DMS53 treated with DMSO at 0.1 percent for 48 hours (cell line): Measurements from ENCODE around the gene VWA8.
"Not testable (repeated sequence)": the region's sequence is repeated elsewhere in the genome, so short reads cannot be mapped to it uniquely, and the experiment has no call there.

ENCODE experiments used
- DNase-seq: peaks from one replicate; lab custom pipeline; 2025; ENCODE audit not compliant: unreplicated experiment; lab: John Stamatoyannopoulos, UW

The VWA8 gene

DNA sequence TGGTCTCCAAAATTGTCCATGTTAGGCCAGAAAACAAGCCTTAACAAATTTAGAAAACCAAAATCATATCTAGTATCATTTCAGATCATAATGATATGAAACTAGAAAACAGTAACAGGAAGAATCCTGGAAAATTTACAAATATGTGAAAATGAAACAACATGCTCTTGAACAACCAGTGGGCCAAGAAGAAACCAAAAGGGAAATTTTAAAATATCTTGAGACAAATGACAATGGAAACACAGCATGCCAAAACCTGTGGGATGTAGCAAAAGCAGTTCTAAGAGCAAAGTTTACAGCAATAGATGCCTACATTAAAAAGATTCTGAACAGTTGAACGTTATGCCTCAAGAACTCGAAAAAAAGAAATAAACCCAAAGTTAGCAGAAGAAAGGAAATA, 32.6 kb downstream of the VWA8 start:
- no peak for DNase-seq

DNA sequence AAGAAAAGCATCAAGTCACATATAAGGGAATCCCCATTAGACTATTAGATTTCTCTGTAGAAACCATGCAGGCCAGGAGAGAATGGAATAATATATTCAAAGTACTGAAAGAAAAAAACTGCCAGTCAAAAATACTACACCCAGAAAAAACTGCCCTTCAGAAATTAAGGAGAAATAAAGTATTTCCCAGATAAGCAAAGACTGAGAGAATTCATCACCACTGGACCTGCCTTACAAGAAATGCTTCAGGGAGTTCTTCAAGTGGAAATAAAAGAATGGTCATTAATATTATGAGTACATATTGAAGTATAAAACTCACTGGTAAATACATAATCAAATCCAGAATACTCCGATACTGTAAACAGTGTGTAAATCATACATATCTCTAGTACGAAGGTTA, 35.9 kb downstream of the VWA8 start:
- DNase-seq, result no peak

DNA sequence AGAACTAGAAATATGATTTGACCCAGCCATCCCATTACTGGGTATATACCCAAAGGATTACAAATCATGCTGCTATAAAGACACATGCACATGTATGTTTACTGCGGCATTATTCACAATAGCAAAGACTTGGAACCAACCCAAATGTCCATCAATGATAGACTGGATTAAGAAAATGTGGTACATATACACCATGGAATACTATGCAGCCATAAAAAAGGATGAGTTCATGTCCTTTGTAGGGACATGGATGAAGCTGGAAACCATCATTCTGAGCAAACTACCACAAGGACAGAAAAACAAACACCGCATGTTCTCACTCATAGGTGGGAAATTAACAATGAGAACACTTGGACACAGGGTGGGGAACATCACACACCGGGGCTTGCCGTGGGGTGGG, 38.0 kb downstream of the VWA8 start:
- DNase-seq, result not testable (repeated sequence)

DNA sequence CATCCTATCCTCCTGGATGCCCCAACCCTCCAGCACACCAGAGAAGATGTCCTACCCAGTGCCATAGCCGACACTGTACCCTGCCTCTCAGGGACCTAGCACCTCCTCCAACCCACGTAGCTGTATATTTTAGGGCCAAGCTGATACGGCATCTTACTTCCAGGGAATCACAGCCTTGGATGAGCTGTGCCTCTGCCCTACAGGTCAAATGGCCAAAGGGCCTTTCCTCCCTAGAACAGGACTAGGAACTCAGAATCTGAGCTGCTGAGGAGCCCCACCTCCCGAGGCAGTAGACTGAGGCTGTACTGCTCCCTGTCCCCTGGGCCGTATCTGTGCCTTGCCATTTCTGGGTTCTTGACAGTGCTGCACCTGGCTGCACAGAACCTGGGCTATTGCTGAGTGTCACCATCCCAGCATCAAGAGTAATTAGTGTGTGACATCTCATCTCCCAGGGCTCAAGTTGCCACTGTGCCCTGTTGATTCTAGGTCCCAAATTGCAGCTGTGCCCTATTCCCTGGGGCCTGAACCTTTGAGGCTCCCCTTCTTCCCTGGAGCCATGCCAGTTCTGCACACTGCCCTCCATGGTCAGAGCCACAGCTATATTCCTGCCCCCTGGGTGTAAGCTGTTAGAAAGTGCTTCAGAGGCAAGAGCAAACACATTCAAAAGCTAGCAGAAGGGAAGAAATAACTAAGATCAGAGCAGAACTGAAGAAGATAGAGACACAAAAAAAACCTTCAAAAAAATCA, 41.0 kb downstream of the VWA8 start:
- no peak for DNase-seq

DNA sequence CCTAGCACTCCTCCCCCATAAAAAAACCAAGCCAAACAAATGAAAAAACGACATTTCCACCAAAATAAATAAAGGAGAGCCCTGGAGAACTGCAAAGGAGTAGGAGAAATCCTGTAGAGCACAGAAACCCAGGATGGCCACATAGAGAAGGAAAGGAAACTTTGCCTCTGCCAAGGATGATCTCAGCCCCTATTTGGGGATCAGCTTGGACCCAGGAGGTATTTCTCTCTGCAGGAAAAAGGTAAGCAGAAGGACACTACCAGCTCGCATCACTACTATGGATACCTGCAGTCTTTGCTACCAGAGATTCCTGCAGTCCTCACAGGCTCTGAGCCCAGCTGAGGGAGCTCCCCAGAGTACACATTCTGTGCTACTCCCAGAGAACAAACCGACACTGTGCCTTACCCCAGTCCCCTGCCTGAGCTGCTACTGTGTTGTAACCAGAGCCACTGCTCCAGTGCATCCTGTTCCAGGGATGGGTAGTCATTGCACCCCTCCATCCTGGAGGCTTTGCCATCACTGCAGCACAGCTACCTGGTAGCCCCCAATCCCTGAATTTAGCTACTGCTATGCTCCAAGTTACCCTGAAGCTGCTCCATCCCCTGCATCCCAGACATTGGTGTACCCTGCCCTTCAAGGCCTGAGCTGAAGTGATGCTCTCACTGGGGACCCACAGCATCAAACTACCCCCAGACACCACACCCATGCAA, 41.7 kb downstream of the VWA8 start:
- DNase-seq, result no peak

DNA sequence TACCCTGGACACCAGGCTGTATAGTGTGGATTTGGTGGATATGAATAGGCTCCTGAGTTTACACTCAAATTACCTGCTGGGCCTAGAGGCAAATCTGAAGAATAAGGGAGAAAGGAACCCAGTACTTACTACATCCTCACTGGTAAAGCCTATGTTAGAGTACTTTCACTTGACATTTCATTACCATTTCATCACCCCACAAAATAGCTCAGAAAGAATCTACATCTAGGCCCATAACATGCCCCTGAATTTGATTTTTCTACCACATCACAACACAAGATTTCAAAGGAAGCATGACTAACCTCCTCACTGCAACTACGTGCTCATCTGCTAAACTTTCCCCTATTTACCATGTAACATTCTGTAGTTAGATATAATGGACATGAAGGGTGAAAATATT, 43.3 kb downstream of the VWA8 start:
- no peak for DNase-seq

DNA sequence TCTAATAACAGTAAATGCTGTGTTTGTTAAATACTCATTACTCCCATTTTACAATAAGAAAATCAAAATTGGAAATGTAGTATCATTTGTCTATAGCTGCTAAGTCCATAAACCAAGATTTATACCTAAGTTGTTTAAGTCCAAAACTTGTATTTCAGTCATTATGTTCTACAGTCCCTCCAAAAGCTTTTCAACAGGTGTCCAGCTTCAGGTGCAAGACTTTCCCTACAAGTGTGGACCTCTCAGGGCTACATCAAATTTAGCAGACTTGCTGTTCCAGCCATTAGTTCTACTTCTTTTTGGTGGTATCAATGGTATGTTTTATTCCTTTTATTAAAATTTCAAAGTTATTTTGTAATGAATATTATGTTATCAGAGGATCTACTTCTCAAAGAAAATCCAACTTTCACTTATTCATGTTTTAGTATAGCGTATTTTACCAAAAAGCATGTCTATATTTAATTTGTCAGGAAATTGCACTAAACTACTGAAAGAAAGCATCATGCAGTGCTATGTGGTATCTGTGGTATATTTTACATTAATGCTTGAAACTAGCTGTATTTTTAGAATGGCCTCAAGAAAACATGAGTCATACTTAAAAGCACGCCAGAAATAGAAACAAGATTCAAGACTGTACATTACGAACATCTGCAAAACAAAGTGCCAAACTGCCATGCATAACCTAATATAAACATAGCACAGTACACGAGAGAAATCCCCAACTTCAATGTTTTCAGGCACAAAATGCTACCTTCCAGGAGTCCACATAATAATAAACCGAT, 44.5 kb downstream of the VWA8 start:
- no peak for DNase-seq

DNA sequence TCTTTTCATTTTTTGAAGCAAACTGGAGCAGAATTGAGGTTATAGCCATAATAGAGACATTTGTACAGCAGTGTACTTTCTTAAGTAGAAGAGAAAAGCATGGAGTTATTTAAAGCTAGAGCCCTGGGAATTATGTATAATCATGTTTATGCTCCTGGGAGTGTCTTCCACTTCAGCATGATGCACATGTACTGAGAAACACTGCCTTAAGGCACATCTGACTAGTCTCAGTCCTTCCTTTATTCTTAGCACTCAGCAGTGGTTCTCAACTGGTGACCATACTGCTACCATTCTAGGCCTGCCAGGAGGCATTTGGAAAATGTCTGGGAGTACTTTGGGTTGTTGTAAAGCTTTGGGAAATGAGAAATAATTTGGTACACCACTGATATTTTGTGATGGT, 45.8 kb downstream of the VWA8 start:
- DNase-seq, result no peak

DNA sequence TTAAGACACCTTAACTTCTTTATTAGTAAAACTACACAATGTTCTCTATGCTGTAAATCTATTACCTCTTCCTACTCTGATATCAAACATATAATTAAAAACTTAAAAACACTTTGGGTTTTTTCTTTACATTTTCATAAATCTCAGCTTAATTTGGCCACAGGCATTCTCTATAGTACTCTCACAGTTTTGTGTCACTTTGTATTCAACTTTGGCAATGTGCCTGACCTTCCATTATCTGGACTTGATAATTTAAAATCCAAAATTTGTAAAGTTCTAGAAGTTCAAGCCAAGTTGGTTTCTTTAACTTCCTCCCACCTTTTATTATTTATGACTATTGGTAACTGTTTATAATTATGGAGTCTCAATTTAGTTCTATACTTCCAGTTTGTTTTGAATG, 46.4 kb downstream of the VWA8 start:
- DNase-seq, result no peak

DNA sequence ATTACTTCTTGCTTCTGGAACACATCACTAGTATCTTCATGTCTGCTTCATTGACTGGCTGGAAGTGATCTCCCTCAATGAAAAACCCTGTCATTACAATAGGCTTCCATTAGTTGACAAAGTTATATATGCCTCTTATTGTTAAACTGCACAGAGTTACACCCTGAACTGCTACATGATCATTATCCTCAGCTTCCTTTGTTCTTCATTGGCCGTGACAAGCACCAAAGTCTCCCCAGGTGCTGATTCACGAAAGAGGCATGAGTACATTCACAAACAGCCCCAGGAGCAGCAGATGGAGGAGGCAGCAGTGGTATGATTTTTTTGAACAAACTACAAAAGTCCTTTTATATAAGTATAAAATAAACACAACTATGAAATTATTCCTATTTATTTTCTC, 51.4 kb downstream of the VWA8 start:
- DNase-seq, result no peak

DNA sequence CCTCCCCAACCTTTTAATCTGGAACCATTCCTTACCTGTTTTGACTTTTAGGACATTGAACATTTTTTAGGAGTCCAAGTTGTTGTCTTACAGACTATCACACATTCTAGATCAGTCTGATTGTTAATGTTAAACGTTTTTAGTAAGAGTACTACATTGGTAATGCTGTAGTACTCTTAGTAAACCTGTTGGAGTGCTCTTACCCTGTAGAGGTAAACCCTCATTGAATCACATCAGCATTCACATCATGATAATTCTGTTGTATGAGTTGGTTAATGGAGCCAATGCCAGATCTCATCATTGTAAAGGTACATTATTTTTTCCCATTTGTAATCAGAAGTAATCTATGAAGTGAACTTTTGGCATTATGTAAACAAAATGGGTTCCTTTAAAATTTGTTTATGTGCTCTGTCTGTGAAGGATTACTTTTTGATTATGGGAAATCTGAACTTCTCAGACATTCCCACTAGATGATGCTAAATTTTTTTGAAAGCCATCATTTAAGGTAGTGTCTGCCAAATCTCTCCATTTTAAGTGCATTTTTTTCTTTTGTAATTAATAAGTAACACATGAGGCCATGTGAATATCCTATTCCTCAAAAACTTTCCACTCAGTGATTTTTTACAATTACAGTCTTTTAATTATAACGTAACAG, 55.2 kb downstream of the VWA8 start:
- peak; percentile 26 for DNase-seq

DNA sequence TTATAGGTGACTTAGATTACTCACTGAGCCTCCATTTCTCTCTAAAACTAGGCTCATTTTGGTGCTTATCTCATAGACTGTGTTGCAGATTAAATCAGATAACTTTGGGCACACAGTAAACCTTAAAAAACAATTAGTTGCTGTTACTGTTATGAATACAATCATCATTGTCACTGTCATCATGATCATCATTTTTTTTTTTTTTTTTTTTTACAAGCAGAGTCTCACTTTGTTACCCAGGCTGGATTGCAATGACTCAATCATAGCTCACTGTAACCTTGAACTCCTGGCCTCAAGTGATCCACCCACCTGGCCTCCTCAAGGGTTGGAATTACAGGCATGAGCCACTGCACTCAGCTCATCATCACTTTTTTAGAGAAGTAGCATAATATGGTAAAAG, 60.0 kb downstream of the VWA8 start:
- no peak for DNase-seq

DNA sequence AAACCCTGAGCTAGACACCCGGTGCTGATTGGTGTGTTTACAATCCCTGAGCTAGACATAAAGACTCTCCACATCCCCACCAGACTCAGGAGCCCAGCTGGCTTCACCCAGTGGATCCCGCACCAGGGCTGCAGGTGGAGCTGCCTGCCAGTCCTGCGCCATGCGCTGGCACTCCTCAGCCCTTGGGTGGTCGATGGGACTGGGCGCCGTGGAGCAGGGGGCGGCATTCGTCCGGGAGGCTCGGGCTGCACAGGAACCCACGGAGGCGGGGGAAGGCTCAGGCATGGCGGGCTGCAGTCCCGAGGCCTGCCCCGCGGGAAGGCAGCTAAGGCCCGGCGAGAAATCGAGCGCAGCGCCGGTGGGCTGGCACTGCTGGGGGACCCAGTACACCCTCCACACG, 62.5 kb downstream of the VWA8 start:
- not testable (repeated sequence) for DNase-seq

DNA sequence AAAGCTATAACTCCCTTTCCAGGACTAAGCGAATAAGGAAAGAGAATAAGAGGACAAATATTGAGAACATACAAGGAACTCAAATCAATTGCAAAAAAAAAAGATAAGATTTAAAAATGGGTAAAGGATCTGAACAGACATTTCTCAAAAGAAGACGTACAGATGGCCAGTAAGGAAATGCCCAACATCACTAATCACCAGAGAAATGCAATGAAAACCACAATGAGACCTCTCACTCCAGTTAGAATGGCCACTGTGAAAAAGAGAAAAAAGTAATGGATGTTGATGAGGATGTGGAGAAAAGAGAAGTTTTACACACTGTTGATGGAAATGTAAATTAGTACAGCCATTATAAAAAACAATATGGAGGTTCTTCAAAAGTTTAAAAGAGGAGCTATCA, 63.8 kb downstream of the VWA8 start:
- DNase-seq, result no peak

DNA sequence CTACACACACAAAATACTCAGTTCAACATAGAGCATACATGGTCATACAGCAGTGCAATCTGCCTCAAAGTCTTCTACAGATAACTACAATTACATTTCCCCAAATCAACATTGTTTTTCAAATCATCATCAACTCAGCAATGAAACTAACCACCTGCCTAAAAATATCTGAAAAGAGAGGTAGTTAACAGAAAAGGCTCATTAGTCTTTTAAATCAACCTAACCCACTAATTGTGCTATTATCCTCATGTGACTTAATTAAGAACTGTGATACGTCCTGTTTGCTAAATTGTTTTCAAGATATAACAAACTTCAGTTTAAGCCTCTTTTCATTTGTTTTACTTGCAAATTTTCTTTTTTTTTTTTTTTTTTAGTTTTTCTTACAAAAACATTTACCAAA, 65.4 kb downstream of the VWA8 start:
- DNase-seq, result no peak

DNA sequence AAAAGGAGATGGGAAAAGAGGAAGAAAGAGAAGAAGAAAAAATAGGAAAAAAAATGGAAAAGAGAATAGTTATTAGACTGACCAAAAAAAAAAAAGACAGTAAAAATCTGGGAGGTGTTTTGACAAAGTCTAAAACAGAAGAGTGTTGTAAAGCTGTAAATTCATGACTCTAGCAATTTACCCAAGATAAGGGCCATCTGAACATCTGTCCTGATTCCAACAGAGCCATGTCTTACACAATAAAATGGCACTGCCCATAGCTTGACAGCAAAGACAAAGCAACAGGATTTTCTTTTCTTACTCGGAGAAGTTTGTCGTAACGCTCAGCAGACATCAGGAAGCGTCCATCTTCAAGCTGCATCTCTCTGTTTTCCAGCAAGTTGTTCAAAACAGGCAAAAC, 69.8 kb downstream of the VWA8 start:
- no peak for DNase-seq

DNA sequence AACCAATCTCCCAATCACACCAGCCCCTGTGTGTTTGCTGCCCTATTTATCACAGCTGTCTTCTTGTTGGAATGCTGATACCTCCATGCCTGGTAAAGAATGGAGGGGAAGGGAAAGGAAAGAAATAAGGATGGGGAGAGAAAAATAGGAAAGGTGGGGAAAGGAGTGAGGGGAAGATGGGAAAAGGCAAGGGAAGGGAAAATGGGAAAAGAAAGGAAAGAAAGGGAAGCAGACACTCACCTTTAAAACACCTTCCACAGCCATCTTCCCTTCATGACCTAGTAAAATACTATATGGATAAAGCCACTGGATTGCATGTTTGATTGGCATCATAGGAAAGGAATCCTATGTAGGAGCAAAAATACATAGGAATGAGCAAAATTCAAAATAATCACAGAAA, 77.8 kb downstream of the VWA8 start:
- no peak for DNase-seq

DNA sequence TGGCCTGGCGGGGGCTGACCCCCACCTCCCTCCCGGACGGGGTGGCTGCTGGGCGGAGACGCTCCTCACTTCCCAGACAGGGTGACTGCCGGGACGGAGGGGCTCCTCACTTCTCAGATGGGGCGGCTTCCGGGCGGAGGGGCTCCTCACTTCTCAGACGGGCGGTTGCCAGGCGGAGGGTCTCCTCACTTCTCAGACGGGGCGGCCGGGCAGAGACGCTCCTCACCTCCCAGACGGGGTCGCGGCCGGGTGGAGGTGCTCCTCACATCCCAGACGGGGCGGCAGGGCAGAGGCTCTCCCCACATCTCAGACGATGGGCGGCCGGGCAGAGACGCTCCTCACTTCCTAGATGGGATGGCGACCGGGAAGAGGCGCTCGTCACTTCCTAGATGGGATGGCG, 79.0 kb downstream of the VWA8 start:
- not testable (repeated sequence) for DNase-seq

DNA sequence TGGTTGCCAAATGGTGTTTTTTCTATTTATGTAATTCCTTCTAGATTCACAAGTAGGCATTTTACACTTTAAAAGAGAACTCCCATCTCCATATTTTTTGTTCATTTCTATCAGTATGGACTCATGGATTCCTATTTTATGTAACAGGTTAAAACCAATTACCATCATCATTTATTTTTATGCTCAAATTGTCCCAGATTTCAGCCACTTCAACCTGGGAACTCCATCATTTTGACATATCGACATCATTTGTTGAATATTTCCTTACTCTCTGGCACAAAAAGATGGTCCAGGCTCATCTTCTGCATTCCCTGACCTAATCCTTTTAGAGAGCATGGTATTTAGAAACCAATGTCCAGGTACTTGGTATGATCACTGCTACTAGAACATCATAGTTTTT, 79.9 kb downstream of the VWA8 start:
- no peak for DNase-seq

DNA sequence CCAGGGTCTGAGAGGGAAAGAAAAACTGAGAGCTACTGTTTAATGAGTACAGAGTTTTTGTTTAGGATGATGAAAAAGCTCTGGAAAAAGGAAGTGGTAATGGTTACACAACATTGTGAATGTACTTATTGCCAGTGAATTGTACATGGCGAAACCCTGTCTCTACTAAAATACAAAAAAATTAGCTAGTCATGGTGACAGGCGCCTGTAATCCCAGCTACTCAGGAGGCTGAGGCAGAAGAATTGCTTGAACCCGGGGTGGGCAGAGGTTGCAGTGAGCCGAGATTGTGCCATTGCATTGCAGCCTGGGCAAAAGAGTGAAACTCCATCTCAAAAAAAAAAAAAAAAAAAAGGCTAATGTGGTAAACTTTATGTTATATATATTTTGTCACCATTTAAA, 96.3 kb downstream of the VWA8 start:
- no peak for DNase-seq

DNA sequence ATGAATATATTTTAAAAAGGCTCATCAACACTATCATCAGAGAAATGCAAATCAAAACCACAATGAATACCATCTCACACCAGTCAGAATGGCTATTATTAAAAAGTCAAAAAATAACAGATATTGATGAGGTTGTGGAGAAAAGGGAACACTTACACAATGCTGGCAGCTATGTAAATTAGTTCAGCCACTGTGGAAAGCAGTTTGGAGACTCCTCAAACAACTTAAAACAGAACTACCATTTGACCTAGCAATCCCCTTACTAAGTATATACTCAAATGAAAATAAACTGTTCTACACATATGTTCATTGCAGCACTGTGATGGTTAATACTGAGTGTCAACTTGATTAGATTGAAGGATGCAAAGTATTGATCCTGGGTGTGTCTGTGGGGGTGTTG, 98.2 kb downstream of the VWA8 start:
- not testable (repeated sequence) for DNase-seq

DNA sequence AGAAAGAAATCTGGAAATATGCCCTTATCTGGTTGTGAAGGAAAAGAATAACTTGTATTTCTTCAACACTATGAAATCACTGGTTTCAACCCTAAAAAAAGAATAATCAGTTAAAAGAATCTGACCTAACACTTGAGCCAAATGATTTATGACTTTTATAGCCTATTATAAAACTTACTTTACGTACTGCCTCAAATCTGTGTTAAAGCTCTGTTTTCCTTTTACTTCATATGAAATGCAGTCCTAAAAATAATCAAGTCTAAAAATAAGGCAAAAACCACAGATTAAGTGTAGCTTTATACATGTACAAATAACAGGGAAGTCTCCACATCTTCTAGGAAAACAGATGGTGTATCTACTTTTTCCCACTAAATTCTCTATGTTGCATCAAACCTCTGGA, 101.3 kb downstream of the VWA8 start:
- no peak for DNase-seq
